Peyer's patch (tissue), 4 donors: ENCODE measurements around the gene EIF2AK3.

Experiments
- CTCF ChIP-seq, 6 experiments: fragments of 450-650 bp in 4 of 6; fragments of 200-600 bp in 2 of 6; sonication (generic) in 1 of 6; IDR thresholded peaks; one replicate each; pipeline ENCODE4 v1.5.1; 2017 to 2019; ENCODE audit warnings: antibody characterized with exemption in 6 of 6, mild to moderate bottlenecking in 3 of 6, moderate library complexity in 1 of 6
- POLR2A ChIP-seq, 2 donors: fragments of 450-650 bp; IDR thresholded peaks; one replicate each; pipeline ENCODE4 v1.5.1; 2017; ENCODE audit warnings: antibody characterized with exemption in 2 of 2, mild to moderate bottlenecking in 2 of 2, moderate library complexity in 2 of 2

- TF ChIP-seq CTCF (IDR thresholded peaks at IDR 0.05) (no peak), POLR2A (IDR thresholded peaks at IDR 0.05) (no peak)
Observed at GRCh38 chr2:88621432-88621831, 5.8 kb downstream of the EIF2AK3 start.
